ENCODE data around the gene SRCIN1. TPM values are rescaled to one million over a fixed set of nuclear protein-coding genes. Genes with fewer than 3 reads are reported as not detected.

The SRCIN1 gene
- total RNA-seq, 1 experiment from 2014 or later = 6.9 TPM

DNA sequence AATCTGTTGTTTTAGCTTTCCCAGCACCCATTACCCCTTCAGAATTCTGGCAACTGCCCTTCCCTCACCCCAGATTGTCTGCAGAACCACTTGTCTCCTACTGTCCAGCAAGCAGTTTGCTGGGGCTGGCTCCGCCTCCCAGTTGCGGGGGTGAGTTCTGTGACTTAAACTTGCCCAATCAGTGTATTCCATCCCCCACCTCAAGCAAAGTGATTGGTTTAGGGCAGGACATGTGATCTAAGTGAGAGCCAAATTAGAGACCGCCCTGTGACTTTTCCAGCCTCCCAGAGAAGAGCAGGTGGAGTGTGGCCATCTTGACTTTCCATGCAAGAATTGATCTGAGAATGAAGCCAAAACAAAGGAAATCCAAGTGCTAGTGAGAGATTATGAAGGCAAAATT, 22.7 kb upstream of the SRCIN1 start:
- H4K91ac ChIP-seq (ENCODE audit: insufficient read length, low read depth, low read length) = no peak overlapping the region
- no peak overlapping the region for H3K4me2 ChIP-seq (ENCODE audit: insufficient read depth, insufficient read length, low read length)
- WGBS (ENCODE audit: extremely low coverage, insufficient read length, low lambda C conversion rate) = no CpG with 5 or more reads among the region's 3 CpGs
- no peaks in the 10 kb centered on the region for H3K27me3 ChIP-seq (ENCODE audit: insufficient read depth, low read length)
- Mint-ChIP-seq H3K4me3 (peak overlapping the region in 1 of 2 experiments; percentile 33; a peak in 1 of 5 replicates), H3K36me3 (ENCODE audit: insufficient read depth in 1 of 3, low read depth in 3 of 3) (peaks cover 0 to 5% (median 3%) of the 10 kb centered on the region in 3 experiments; a peak in 5 of 7 replicates), H3K27ac (peak overlapping the region in 1 of 3 experiments; percentile 54; a peak in 1 of 7 replicates), H3K9me3 (peaks cover 7% of the 10 kb centered on the region in 2 experiments), H3K27me3 (ENCODE audit: low read depth) (no peaks in the 10 kb centered on the region; the same call in 1 of the 2 replicates), H3K4me1 (peaks cover 0 to 7% of the 10 kb centered on the region in 2 experiments; a peak in 1 of 4 replicates)
- H4K8ac ChIP-seq (replicated peaks; ENCODE audit: insufficient read length, low read depth, low read length) = no peak overlapping the region
- no peak overlapping the region for H2BK120ac ChIP-seq (ENCODE audit: low read depth, low read length, poor library complexity, severe bottlenecking)
- no peak overlapping the region for H2BK20ac ChIP-seq (ENCODE audit: low read depth, low read length, poor library complexity, severe bottlenecking)
- no peak overlapping the region for H3K14ac ChIP-seq (ENCODE audit: insufficient read depth, low read length)
- H4K20me1 ChIP-seq (ENCODE audit: control insufficient read depth, insufficient read depth, insufficient read length) = no peaks in the 10 kb centered on the region
- no peaks in the 10 kb centered on the region for H3K79me2 ChIP-seq (ENCODE audit: insufficient read depth, low read length)
- H3K79me1 ChIP-seq (ENCODE audit: insufficient read depth, low read depth, low read length, poor library complexity, severe bottlenecking) = no peaks in the 10 kb centered on the region
- peak; percentile 84 for DNase-seq
- H3K23me2 ChIP-seq (ENCODE audit: insufficient read length, low read depth, low read length, poor library complexity, severe bottlenecking) = no peaks in the 10 kb centered on the region
- H3T11ph ChIP-seq (ENCODE audit: low read length) = no peak overlapping the region
- no peak overlapping the region for H3K18ac ChIP-seq (ENCODE audit: insufficient read length, low read depth, low read length)
- H2BK15ac ChIP-seq (ENCODE audit: low read depth, low read length) = no peak overlapping the region
- no peak overlapping the region for H2BK12ac ChIP-seq (ENCODE audit: insufficient read length, low read depth, low read length)
- no peak overlapping the region for H2AK5ac ChIP-seq (ENCODE audit: insufficient read length, low read length)
- no peak overlapping the region for H3K9ac ChIP-seq (ENCODE audit: extremely low read depth, insufficient read length, low read length)
- TF ChIP-seq, protein P1, sequence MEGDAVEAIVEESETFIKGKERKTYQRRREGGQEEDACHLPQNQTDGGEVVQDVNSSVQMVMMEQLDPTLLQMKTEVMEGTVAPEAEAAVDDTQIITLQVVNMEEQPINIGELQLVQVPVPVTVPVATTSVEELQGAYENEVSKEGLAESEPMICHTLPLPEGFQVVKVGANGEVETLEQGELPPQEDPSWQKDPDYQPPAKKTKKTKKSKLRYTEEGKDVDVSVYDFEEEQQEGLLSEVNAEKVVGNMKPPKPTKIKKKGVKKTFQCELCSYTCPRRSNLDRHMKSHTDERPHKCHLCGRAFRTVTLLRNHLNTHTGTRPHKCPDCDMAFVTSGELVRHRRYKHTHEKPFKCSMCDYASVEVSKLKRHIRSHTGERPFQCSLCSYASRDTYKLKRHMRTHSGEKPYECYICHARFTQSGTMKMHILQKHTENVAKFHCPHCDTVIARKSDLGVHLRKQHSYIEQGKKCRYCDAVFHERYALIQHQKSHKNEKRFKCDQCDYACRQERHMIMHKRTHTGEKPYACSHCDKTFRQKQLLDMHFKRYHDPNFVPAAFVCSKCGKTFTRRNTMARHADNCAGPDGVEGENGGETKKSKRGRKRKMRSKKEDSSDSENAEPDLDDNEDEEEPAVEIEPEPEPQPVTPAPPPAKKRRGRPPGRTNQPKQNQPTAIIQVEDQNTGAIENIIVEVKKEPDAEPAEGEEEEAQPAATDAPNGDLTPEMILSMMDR (conservative IDR thresholded peaks at IDR 0.05) = no peak
- H2AFZ ChIP-seq (ENCODE audit: low read length) = no peak overlapping the region
- H4K5ac ChIP-seq (ENCODE audit: insufficient read length, low read depth, low read length) = no peak overlapping the region
- H3K4me1 ChIP-seq (ENCODE audit: insufficient read depth, low read length) = no peaks in the 10 kb centered on the region
- no peak overlapping the region for H3K27ac ChIP-seq (ENCODE audit: insufficient read length, low read depth, low read length)
- no peak overlapping the region for H3K23ac ChIP-seq (ENCODE audit: insufficient read length, low read depth, low read length)
- H2BK5ac ChIP-seq (ENCODE audit: insufficient read length, low read length) = no peak overlapping the region
- no peaks in the 10 kb centered on the region for H3K9me3 ChIP-seq (ENCODE audit: control insufficient read depth, low read depth, low read length)
- no peak overlapping the region for H3K56ac ChIP-seq (ENCODE audit: insufficient read length, low read depth, low read length)
- no peak overlapping the region for H3K4ac ChIP-seq (ENCODE audit: low read depth, low read length)

Data from H9 (cell line).